Measurements from ENCODE around the gene SPAAR.

DNA sequence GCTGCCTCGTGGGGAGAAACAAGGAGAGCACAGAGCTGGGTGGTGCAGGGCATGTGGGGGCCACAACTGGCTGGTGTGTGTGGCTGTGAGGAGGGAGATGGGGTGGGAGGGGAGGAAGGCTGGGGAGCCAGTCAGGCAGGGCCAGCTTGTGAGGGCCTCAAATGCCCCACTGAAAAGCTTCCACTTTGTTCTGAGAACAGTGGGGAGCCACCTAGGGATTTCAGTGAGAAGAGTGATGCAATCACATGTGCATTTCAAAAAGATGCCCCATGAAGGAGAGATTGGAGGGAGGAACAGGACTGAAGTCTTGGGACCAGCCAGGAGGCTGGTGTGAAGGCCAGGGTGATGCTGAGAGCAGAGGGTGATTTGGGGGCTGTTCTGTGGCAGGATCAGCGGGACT is 40.4 kb upstream of the SPAAR start:
- TF ChIP-seq POLR2A (IDR thresholded peaks at IDR 0.05) (no peak), EP300 (IDR thresholded peaks at IDR 0.05) (no peak)
- TF ChIP-seq, protein P1, sequence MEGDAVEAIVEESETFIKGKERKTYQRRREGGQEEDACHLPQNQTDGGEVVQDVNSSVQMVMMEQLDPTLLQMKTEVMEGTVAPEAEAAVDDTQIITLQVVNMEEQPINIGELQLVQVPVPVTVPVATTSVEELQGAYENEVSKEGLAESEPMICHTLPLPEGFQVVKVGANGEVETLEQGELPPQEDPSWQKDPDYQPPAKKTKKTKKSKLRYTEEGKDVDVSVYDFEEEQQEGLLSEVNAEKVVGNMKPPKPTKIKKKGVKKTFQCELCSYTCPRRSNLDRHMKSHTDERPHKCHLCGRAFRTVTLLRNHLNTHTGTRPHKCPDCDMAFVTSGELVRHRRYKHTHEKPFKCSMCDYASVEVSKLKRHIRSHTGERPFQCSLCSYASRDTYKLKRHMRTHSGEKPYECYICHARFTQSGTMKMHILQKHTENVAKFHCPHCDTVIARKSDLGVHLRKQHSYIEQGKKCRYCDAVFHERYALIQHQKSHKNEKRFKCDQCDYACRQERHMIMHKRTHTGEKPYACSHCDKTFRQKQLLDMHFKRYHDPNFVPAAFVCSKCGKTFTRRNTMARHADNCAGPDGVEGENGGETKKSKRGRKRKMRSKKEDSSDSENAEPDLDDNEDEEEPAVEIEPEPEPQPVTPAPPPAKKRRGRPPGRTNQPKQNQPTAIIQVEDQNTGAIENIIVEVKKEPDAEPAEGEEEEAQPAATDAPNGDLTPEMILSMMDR (IDR thresholded peaks at IDR 0.05) = no peak
